GM21529 (cell line): ENCODE measurements around the gene NECAB2.

ENCODE experiments used
- ATAC-seq: cut with Tn5 transposase; IDR thresholded peaks from one replicate; pipeline ENCODE4 v1.9.1; 2021; ENCODE audit not compliant: unreplicated experiment

NECAB2 gene

DNA sequence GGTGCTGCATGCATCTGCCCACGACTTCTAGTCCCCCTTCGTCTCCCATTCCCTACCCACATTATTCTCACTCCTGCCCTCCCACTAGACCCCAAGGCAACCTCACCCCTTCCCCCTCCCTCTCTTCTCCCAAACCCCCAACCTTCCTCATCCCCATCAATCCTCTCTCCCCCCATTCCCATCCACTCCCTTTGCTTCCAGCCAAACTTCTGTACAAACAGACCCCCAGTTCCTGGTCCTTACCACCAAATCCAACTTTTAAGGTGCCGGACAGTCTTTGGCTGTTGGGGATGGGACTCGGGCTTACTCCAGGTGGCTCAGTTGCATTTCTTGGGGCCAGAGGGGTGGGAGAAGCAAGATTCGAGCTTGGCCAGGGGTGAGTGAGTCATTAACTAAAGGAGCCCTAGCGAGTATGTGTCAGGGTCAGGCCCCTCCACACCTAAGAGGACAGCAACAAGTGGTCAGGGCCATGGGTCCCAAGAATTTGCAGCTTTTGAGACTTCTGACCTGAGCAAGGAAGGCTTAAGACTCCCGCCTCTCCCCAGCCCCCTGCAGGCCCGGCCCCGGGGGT is 74.3 kb downstream of the NECAB2 start, which contains the start of gene SLC38A8:
Gene SLC38A8, minus strand, starts transcription at position 488 of the 571 bp plus-strand sequence. CDS start 638 bp downstream, outside the sequence.
- no peak for ATAC-seq

DNA sequence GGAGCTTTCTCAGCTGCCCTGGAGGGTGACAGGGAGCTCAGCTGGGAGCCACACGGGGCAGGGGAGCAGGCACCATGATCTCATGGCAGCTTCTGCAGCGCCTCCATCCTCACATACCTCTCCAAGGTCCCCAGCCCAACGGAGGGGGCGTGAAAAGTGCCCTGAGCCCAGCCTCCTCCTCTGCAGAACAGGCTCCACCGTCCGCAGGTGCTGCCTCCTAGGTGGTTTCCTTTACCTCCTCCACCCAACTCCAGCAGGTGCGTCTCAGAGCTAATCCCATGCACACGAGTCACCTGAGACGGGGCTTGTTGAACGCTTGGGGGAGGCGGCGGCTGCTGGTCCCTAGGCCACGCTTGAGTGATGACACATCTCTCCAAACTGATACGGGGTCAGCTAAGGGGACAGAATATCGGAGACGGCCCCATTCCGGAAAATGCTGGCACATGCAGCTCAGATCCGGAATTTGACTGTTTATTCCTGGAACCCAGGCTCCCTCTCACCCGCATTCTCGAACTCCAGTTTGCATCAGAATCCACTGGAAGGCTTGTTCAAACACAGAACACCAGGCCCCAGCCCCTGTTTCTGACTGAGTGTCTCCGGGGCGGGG is 74.9 kb downstream of the NECAB2 start:
- ATAC-seq: no peak

DNA sequence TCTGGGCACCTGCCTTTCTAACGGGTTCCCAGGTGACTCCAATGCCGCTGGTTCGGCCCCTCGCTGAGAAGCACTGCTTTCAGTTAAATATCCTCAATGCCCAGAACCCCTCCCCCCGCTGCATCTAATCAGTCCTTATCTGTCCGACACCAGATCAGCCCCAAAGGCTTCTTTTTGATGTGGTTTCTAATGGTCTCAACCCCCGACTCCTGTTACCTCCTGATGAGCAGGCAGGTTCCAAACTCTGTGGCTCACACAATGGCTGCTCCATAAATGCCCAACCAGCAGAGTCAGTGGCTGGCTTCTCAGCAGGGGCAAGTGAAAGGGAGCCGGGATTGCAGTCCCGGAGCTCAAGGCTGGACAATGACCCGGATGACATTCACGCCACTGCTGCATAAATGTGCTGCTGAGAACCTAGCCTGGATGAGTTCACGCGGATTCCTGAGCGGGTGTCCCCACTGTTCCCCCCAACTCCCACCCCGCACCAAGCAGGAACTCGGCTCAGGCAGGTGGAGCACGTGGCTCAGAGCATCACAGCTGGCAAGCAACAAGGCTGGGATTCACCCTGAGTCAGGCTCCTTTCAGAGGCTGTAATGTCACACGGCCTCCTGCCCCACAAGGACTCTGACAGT is 75.6 kb downstream of the NECAB2 start:
- no peak for ATAC-seq

DNA sequence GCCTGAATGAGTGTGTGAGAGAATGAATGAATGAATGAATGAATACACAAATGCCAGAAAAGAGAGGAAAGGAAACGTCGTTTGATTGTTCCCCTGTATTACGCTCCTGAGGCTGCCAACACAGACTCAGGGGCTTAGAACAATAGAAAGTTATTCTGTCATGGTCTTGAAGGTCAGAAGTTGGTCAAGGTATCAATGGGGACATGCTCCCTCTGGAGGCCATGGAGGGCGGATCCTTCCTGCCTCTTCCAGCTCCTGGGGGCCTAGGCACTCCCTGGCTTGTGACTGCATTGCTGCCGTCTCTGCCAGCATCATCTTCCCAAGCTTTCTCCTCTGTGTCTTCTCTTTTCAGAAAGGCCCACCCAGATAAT is 76.1 kb downstream of the NECAB2 start:
- ATAC-seq: no peak

DNA sequence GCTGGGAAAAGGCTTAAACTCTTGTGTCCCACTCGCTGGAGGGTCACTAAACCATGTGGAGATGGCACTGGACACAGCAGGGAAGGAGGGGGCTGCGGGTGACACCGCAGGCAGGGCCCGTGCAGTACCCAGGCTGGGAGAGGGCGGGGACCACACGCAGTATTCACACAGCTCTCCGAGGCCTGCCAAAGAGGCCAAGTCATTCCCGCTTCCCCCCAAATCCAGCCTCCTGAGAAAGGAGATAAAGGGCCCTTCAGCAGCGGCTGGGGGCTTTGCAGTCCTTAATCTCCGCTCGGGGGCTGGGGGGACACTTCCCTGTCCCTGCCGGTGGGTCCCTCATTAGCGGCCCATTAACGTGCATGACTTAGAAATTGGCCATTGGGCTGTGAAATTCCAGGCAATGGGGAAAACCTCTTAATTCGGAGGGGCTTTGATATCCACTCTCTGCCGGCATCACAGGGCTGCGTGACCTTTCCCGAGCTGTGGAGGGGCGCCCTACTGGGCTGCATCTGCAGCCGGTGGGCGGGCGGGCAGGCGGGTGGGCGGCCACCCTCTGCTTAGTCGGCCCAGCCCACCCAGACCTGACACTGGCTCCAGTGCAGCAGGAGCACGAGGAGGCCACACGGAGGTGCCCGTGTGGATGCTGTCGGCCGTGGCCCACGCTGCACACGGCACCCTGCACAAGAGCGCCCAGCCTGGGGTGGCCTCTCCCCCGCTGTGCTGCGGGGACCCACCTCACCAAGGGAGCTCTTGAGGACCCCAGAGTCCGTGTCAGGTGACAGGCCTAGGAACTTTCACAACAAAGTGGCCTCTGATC is 77.2 kb downstream of the NECAB2 start:
- no peak for ATAC-seq

DNA sequence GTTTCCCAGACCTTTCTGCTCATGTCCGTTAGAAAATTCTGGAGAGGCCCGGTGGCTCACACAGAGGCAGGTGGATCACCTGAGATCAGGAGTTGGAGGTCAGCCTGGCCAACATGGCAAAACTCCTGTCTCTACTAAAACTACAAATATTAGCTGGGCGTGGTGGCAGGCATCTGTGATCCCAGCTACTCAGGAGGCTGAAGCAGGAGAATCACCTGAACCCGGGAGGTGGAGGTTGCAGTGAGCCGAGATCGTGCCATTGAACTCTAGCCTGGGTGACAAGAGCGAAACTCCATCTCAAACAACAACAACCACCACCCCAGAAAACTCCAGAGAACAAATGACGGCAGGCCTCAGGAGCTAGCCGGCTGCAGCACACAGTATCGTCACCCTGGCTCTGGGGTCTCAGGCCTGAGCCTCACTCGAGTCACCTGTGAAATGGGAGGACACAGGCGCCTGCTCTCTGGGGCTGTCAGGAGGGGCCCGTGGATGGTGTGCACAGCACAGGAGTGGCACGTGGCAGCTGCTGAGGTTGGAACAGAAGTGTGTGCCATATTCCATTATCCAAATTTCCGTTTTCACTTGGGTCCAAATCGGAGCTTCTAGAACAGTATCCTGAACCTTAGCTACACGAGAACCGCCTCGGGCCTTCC is 77.9 kb downstream of the NECAB2 start:
- ATAC-seq: no peak

DNA sequence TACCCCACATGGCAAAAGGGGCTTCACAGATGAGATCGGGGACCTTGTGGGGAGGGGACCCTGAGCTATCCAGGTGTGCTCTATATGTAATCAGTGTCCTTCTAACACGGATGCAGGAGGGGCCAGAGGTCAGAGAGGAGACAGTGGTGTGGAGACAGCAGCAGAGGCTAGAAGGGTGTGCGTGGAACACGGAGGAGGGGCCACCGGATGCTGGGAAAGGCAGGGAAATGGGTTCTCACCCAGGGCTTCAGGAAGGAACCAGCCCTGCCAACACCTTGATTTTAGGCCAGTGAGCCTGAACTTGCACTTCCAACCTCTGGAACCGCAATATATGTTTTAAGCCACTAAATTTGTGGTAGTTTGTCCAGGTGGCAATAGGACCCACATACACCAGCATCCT is 79.2 kb downstream of the NECAB2 start:
- no peak for ATAC-seq

DNA sequence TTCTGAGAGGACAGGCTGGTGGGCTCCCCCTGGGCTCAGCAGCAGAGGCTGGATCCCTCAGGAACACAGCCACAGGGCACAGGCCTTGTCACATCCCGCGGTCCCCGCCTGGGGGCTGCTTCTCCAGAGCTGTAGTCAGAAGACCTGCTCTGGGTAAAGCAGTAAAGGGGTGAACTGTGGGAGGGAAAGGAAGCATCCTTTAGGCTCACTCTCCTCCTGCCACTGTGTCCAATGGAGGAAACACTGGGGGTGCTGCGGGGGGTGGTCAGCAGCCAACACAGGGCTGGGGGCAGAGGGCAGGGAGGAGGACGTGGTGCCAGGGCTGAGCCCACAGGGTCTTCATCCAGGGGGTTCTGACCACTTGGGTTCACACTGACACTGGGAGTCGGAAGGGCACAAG is 79.6 kb downstream of the NECAB2 start:
- ATAC-seq: no peak

DNA sequence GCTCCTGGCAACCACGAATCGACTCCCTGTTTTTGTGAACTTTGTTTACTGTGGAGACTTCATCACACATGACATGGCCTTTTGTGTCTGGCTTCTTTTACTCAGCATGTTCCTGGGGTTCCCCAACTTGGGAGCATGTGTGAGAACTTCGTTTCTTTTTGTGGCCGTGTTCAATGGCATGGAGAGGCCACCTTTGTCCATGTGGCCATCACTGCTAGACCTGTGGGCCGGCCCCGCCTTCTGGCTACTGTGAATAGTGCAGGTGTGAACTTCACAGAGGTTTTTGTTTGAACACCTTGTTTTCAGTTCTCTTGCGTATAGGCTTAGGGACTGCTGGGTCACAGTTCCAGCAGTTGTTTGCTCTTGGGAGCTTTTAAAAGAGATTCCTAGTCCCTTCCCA is 80.2 kb downstream of the NECAB2 start:
- no peak for ATAC-seq

DNA sequence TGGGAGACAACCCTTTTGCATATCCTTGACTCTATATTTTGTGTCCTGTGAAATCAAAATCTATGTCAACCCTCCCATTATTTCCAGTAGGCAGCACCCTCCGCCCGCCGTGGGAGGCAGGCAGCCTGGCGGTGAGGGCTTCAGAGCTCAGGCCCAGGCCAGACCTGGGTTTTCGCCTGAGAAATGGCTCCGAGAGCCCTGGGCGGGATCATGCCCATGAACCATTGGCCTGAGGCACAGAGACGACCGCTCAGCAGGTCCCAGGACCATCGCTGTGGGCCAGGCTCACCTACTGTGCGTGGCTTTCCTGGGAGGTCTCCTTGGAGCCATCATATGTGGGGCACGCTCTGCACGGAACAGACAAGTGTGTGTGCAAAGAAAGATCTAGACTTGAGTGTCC is 80.8 kb downstream of the NECAB2 start:
- ATAC-seq: no peak

DNA sequence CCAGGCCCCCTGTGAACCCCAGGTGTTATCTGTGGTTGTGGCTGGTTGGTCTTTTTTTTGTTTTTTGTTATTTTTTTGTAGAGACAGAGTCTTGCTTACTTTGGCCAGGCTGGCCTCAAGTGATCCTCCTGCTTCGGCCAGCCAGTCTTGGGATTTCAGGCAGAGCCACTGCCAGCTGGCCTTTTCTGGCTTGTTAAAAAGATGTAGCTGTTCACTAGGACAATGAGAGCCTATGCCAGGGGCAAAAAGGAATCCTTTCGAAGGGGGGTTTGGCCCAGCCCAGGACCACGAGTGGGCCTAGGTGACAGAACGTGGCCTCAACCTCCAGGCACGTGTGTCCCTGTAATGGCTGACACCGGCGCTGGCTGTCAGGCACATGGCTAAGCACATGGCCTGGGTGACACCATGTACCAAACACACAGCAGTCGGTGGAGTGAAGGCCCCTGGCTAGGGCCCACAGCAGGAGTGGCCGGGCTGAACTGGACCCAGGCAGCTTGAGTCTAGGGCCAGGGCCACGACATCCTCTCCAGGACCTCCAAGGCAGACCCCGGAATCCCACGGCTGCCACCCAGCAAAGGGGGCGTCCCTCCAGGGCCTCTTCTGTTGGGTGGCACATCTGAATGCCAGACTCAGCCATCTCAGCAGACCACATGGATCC is 81.5 kb downstream of the NECAB2 start:
- no peak for ATAC-seq

DNA sequence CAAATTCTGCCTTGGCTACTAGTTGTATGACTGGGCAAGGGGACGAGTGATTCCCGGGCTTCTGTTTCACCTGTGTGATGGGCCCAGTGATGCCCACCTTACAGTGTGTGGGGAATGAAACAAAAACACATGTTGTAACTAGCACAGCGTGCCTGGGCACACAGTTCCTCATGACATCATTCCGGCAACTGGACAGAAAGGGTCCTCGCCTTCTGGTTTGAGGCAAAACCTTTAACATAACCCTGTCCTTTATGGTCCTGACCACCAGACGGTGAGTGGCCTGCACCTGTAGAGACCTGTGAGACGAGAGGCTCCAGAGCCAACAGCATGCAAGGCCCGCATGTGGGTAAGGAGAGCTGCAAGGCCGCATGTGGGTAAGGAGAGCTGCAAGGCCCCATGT is 82.3 kb downstream of the NECAB2 start:
- no peak for ATAC-seq

DNA sequence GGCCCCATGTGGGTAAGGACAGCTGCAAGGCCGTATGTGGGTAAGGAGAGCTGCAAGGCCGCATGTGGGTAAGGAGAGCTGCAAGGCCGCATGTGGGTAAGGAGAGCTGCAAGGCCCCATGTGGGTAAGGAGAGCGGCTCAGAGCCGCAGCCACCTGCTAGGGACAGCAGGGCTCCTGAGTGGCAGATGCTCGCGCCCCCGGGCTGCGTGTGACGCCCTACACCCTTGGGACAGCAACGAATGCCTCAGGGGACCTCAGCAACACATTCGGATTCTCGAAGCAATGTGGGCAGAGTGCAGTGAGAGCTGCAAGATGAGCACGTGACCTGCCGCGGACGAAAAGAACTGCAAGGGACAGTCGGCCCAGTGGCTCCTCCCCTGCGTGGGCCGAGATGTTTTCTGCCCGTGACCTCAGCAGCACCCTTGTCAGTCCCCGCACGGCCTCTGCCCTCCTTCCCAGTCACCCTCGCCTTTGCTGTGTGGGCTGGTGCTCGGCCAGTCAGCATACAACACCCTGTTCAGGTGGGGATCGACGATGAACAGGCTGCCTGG is 84.1 kb downstream of the NECAB2 start:
- no peak for ATAC-seq
